GM18519 (cell line): ENCODE results near the gene NET1.

ENCODE experiments used
- ATAC-seq: cut with Tn5 transposase; IDR thresholded peaks from one replicate; pipeline ENCODE4 v1.9.1; 2021; ENCODE audit warnings: mild to moderate bottlenecking, moderate library complexity; ENCODE audit not compliant: unreplicated experiment, low FRiP score

Gene NET1

DNA sequence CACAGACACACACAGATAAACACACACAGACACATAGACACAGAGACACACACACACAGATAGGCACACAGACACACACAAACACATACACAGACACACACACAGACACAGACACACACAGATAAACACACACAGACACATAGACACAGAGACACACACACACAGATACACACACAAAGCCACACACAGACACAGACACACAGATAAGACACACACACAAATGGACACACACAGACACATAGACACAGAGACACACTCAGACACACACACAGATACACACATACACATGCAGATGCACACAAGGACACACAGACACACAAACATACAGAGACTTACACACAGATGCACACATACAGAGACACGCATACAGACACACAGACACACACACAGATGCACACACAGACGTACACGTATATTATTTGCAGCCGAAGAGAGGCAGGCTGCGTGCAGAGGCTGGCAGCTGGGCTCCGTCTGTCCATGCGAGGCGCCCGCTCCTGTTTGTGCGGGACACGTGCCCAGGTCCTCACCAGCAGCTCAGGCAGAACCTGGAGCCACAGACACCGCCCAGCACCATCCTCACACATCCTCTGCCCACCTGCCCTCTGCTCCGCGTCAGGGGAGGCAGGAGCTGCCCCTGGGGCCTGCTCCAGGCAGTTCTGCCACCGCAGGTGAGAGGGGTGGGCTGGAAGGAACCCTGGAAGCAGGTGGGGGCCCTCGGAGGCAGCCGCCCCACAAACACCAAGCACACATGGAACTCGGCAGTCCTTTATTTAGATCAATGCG, 85.8 kb downstream of the NET1 start:
- ATAC-seq = no peak

DNA sequence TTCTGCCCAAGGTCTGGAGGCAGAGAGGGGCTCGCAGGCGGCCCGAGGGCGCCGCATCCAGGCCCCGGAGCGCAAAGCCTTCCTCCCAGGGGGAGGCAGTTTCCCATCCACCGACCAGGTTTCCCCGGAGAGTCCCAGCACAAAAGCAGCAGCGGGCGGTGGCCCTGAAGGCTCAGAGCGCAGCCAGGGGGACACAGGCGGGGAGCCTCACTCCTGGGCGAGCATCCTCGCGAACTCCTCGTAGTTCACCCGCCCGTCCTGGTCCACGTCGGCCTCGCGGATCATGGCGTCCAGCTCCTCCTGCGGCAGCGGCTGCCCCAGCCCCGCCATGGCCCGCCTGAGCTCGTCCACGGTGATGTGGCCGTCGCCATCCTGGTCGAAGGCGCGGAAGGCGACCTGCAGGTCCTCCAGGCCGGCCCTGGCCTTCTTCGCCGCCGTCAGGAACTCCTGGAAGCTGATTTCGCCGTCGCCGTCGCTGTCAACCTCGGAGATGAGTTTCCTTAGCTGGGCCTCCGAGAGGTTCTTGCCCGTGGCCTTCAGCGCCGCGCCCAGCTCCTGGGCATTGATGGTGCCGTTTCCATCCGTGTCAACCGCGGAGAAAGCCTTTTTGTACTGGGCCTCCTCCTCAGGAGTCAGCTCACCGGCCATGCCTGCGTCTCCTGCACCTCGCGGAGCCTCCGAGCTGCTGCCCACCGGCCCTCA, 86.6 kb downstream of the NET1 start:
- ATAC-seq = no peak

DNA sequence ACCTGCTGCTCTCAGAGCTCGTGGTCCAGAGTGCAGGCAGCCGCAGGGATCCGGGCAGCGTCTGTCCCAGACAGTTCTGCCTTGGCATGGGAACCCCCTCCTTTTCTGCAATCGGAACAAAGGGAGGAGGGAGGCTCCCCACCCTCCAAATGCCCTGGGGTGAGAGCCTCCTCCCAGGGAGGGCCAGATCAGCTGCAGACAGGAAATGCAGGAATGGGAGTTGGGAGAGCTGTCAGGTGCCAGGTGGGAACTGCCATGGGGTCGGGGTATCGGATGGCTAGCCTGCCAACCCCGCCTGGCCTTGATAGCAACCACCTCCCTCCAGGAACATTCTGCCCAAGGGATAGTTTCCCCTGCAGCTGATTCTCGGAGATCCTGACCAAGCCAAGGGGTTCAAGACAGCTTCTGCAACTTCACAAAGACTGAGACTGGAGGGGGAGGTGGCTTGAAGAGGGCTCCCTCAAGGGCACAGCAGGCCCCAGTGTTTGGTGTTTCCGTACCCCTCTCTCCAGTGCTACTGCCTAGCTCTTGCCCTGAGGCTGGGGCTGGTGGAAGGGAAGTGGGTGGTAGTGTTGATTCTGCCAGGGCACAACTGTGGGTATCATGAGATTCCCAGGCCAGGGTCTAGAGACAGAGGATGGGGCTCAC, 87.3 kb downstream of the NET1 start, which contains the start of gene CALML5:
Gene CALML5, minus strand, starts transcription at position 78 of the 648 bp plus-strand sequence. CDS start 132 bp downstream, outside the sequence.
- no peak for ATAC-seq

GRCh38 chr10:5500162-5500670, 87.9 kb downstream of the NET1 start:
- ATAC-seq = no peak

GRCh38 chr10:5500910-5501309, 88.6 kb downstream of the NET1 start:
- no peak for ATAC-seq

- ATAC-seq = no peak
These were observed 89.7 kb downstream of the NET1 start for GRCh38 chr10:5502061-5502521.

- ATAC-seq = no peak
These were observed 90.5 kb downstream of the NET1 start for GRCh38 chr10:5502571-5503476.

DNA sequence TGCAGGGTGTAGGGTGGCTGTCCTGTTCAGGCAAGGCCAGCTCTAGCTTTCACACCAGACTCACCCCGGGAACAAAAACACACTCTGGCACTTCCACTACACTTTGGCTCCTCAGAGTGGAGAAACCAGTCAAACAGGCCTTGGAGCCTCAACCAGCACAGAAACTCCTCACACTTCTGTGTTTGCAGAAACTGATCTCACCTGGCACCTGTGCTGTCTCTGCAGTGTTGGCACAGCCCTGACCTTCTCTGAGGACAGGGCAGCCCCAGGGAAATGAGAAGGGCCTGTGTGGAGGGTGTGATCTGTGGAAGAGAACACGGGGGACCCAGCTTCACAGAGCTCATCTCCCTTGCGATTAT, 91.1 kb downstream of the NET1 start:
- no peak for ATAC-seq

- ATAC-seq = no peak
These were observed 92.1 kb downstream of the NET1 start for GRCh38 chr10:5504146-5505072.

DNA sequence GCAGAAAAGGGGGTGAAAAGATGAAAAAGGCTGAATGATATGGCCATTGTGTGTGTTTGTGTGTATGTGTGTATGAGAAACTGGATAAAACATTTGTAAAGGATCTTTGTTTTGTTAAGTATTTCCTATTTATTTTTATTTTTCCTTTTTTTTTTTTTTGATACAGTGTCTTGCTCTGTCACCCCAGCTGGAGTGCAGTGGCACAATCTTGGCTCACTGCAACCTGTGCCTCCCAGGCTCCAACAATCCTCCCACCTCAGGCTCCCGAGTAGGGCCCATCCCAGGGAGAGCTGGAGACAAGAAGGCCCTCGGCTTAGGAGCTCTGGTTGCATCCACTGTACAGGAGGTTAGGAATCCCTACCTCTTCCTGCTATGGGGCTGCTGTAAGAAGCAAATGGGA, 93.9 kb downstream of the NET1 start:
- no peak for ATAC-seq

DNA sequence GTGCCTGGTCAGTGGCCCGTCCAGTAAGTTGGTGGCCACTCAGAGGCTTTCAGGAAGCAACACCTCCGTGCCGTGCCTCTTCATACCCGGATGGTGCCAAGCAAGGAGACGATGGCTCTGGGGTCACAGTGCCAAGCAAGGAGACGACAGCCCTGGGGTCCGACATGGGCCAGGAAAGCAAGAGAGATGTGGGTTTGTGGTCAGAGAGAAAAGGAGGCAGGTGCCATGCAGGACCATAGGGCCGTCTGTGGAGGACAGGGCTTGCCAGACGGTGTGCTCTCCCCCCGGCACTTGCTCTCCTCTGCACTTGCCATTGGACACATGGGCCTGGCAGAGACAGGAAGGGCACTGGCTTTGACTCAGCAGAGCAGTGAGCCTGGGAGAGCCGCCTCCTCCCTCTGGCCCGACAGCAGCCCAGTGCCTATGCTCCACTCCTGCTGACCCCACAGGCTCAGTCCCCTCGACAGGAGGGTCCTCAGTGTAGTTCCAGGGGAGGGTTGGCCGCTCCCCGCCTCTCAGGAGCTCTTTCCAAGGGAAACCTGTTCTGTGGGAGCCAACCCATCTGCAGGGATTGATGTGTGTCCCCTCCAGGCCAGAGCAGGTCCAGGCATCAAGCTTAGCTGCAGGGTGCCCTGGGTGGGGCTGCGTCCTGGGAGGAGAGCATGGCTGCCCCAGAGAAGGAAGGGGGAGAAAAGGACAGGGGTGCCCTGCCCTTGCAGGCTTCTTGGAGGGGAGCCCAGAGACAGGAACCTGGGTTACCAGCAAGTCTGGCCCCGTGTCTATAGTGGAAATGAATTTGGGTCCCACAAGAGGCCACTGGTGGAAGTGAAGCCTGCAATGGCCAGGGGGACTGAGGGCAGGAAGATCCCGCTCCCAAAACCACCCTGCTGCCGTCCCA, 94.6 kb downstream of the NET1 start:
- no peak for ATAC-seq

GRCh38 chr10:5507649-5508131, 95.3 kb downstream of the NET1 start:
- ATAC-seq = no peak

DNA sequence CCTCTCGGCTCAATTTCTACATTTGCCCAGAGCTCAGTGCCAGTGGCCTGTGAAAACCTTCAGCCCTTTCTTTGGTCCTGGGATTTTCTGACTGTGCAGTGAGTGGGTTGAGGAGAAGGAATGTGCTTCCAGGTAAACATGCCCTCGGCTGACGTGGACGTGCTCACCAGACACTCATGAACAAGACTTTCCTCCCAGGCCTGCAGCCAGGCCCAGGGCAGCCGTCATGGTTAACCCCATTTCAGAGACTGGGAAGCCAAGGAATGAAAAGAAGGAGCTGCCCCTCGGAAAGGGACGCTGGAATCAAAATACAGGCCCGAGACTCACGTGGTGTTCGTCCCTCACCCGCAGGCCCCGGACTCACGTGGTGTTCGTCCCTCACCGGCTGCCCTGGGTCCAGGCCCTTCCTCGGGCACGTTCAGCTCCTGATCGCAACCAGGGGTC, 95.8 kb downstream of the NET1 start:
- ATAC-seq = no peak
